ENCODE results near the gene USP6NL. TPM values are rescaled to one million over a fixed set of nuclear protein-coding genes. Genes with fewer than 3 reads are reported as not detected.

Gene USP6NL
- total RNA-seq, 1 donor from 2014 or later: 39.9 TPM

- Histone ChIP-seq H3K9ac (no peak overlapping the region), H3K4me2 (no peak overlapping the region), H4K20me1 (ENCODE audit: low read depth) (peaks cover 93% of the 10 kb centered on the region), H2AFZ (replicated peaks) (no peak overlapping the region), H3K27ac (no peak overlapping the region), H3K9me3 (ENCODE audit: low read depth) (no peaks in the 10 kb centered on the region), H3K79me2 (ENCODE audit: low read depth) (peaks cover 100% of the 10 kb centered on the region), H3K4me1 (peaks cover 33% of the 10 kb centered on the region), H3K27me3 (no peaks in the 10 kb centered on the region), H3K36me3 (peaks cover 9% of the 10 kb centered on the region), H3F3A (ENCODE audit: low read depth) (peaks cover 15% of the 10 kb centered on the region), H3K4me3 (no peak overlapping the region)
- TF ChIP-seq, protein P1, sequence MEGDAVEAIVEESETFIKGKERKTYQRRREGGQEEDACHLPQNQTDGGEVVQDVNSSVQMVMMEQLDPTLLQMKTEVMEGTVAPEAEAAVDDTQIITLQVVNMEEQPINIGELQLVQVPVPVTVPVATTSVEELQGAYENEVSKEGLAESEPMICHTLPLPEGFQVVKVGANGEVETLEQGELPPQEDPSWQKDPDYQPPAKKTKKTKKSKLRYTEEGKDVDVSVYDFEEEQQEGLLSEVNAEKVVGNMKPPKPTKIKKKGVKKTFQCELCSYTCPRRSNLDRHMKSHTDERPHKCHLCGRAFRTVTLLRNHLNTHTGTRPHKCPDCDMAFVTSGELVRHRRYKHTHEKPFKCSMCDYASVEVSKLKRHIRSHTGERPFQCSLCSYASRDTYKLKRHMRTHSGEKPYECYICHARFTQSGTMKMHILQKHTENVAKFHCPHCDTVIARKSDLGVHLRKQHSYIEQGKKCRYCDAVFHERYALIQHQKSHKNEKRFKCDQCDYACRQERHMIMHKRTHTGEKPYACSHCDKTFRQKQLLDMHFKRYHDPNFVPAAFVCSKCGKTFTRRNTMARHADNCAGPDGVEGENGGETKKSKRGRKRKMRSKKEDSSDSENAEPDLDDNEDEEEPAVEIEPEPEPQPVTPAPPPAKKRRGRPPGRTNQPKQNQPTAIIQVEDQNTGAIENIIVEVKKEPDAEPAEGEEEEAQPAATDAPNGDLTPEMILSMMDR (IDR thresholded peaks at IDR 0.05): no peak
- TF ChIP-seq EZH2 (IDR thresholded peaks at IDR 0.05): no peak
- TF ChIP-seq EZH2phosphoT487 (IDR thresholded peaks at IDR 0.05): no peak
- Mint-ChIP-seq H3K27ac (no peak overlapping the region), H3K4me3 (no peak overlapping the region), H3K36me3 (peaks cover 35% of the 10 kb centered on the region), H3K27me3 (ENCODE audit: insufficient read depth, low read depth) (peaks cover 3% of the 10 kb centered on the region), H3K4me1 (peaks cover 22% of the 10 kb centered on the region), H3K9me3 (peaks cover 18% of the 10 kb centered on the region)
- DNase-seq (ENCODE audit: low spot score): no peak
Observed at GRCh38 chr10:11605807-11606408, 5.5 kb downstream of the USP6NL start.

- no peak overlapping the region for H3K27ac Mint-ChIP-seq
Observed at GRCh38 chr10:11604865-11605650, 6.4 kb downstream of the USP6NL start.

GRCh38 chr10:11603741-11604140 lies 7.7 kb downstream of the USP6NL start:
- TF ChIP-seq EZH2phosphoT487 (IDR thresholded peaks at IDR 0.05) (no peak), EZH2 (IDR thresholded peaks at IDR 0.05) (no peak)
- TF ChIP-seq, protein P1 (IDR thresholded peaks at IDR 0.05): no peak
- no peak for DNase-seq (ENCODE audit: low spot score)
- Mint-ChIP-seq H3K27ac (no peak overlapping the region), H3K9me3 (peaks cover 18% of the 10 kb centered on the region), H3K36me3 (peaks cover 35% of the 10 kb centered on the region), H3K4me3 (no peak overlapping the region), H3K4me1 (peaks cover 19% of the 10 kb centered on the region), H3K27me3 (ENCODE audit: insufficient read depth, low read depth) (no peaks in the 10 kb centered on the region)
- Histone ChIP-seq H4K20me1 (ENCODE audit: low read depth) (peaks cover 96% of the 10 kb centered on the region), H3K27ac (no peak overlapping the region), H3K4me3 (no peak overlapping the region), H3K9me3 (ENCODE audit: low read depth) (no peaks in the 10 kb centered on the region), H3K9ac (no peak overlapping the region), H2AFZ (replicated peaks) (no peak overlapping the region), H3F3A (ENCODE audit: low read depth) (peaks cover 9% of the 10 kb centered on the region), H3K36me3 (peaks cover 9% of the 10 kb centered on the region), H3K4me1 (peaks cover 22% of the 10 kb centered on the region), H3K27me3 (no peaks in the 10 kb centered on the region), H3K4me2 (no peak overlapping the region), H3K79me2 (ENCODE audit: low read depth) (peaks cover 100% of the 10 kb centered on the region)

More at GRCh38 chr10:11604865-11605650, 6.4 kb downstream of the USP6NL start:
- no peaks in the 10 kb centered on the region for H3K27me3 Mint-ChIP-seq (ENCODE audit: insufficient read depth, low read depth)
- Histone ChIP-seq H3K4me2 (no peak overlapping the region), H3K9me3 (ENCODE audit: low read depth) (no peaks in the 10 kb centered on the region), H3F3A (ENCODE audit: low read depth) (peaks cover 9% of the 10 kb centered on the region), H3K36me3 (peaks cover 9% of the 10 kb centered on the region), H3K4me3 (no peak overlapping the region), H3K9ac (no peak overlapping the region), H3K79me2 (ENCODE audit: low read depth) (peaks cover 100% of the 10 kb centered on the region), H3K4me1 (peaks cover 32% of the 10 kb centered on the region), H3K27ac (no peak overlapping the region), H2AFZ (replicated peaks) (no peak overlapping the region), H4K20me1 (ENCODE audit: low read depth) (peaks cover 96% of the 10 kb centered on the region), H3K27me3 (no peaks in the 10 kb centered on the region)
- no peak overlapping the region for H3K4me3 Mint-ChIP-seq
- DNase-seq (ENCODE audit: low spot score): no peak
- H3K4me1 Mint-ChIP-seq: peaks cover 25% of the 10 kb centered on the region
- TF ChIP-seq EZH2 (IDR thresholded peaks at IDR 0.05) (no peak), EZH2phosphoT487 (IDR thresholded peaks at IDR 0.05) (no peak)
- TF ChIP-seq, protein P1 (IDR thresholded peaks at IDR 0.05): no peak
- peaks cover 18% of the 10 kb centered on the region for H3K9me3 Mint-ChIP-seq
- H3K36me3 Mint-ChIP-seq: peaks cover 37% of the 10 kb centered on the region
